ENCODE results near the gene SCN3A. TPM values are rescaled to one million over a fixed set of nuclear protein-coding genes. Genes with fewer than 3 reads are reported as not detected.

SCN3A gene
- total and polyA plus RNA-seq, 2 of the 13 experiments (the other 11 are each of a cell fraction or from before 2014, with no cell fraction given): not detected

GRCh38 chr2:165087933-165088901 lies 115.6 kb downstream of the SCN3A start (continued):
- TF ChIP-seq PRMT3 (CRISPR knock-in tag; IDR thresholded peaks at IDR 0.05; ENCODE audit: borderline replicate concordance, low read depth) (no peak), MTF2 (CRISPR knock-in tag; IDR thresholded peaks at IDR 0.05; ENCODE audit: borderline replicate concordance) (no peak), ISX (CRISPR knock-in tag; conservative IDR thresholded peaks at IDR 0.05) (no peak), ZNF569 (CRISPR knock-in tag; IDR thresholded peaks at IDR 0.05; ENCODE audit: borderline replicate concordance) (no peak), BHLHE40 (IDR thresholded peaks at IDR 0.05; ENCODE audit: low read length) (no peak), CREB1 (IDR thresholded peaks at IDR 0.05) (peak; percentile 67), CREB1 (CRISPR knock-in tag; IDR thresholded peaks at IDR 0.05) (no peak), U2AF1 (optimal IDR thresholded peaks at IDR 0.05; ENCODE audit: low read depth, low read length) (no peak), TAF15 (IDR thresholded peaks at IDR 0.05; ENCODE audit: low read depth, low read length, poor library complexity, severe bottlenecking) (no peak)
- TF ChIP-seq, protein P1, sequence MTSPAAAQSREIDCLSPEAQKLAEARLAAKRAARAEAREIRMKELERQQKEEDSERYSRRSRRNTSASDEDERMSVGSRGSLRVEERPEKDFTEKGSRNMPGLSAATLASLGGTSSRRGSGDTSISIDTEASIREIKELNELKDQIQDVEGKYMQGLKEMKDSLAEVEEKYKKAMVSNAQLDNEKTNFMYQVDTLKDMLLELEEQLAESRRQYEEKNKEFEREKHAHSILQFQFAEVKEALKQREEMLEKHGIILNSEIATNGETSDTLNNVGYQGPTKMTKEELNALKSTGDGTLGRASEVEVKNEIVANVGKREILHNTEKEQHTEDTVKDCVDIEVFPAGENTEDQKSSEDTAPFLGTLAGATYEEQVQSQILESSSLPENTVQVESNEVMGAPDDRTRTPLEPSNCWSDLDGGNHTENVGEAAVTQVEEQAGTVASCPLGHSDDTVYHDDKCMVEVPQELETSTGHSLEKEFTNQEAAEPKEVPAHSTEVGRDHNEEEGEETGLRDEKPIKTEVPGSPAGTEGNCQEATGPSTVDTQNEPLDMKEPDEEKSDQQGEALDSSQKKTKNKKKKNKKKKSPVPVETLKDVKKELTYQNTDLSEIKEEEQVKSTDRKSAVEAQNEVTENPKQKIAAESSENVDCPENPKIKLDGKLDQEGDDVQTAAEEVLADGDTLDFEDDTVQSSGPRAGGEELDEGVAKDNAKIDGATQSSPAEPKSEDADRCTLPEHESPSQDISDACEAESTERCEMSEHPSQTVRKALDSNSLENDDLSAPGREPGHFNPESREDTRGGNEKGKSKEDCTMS (CRISPR knock-in tag; conservative IDR thresholded peaks at IDR 0.05): no peak
- TF ChIP-seq, protein P2, sequence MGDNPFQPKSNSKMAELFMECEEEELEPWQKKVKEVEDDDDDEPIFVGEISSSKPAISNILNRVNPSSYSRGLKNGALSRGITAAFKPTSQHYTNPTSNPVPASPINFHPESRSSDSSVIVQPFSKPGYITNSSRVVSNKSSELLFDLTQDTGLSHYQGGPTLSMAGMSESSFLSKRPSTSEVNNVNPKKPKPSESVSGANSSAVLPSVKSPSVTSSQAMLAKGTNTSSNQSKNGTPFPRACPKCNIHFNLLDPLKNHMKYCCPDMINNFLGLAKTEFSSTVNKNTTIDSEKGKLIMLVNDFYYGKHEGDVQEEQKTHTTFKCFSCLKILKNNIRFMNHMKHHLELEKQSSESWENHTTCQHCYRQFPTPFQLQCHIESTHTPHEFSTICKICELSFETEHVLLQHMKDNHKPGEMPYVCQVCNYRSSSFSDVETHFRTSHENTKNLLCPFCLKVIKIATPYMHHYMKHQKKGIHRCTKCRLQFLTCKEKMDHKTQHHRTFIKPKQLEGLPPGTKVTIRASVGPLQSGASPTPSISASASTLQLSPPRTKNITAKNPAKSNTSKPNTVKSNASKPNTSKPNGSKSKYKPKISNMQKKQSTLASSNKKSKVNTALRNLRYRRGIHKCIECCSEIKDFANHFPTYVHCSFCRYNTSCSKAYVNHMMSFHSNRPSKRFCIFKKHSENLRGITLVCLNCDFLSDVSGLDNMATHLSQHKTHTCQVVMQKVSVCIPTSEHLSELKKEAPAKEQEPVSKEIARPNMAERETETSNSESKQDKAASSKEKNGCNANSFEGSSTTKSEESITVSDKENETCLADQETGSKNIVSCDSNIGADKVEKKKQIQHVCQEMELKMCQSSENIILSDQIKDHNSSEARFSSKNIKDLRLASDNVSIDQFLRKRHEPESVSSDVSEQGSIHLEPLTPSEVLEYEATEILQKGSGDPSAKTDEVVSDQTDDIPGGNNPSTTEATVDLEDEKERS (CRISPR knock-in tag; IDR thresholded peaks at IDR 0.05): no peak

All from HepG2 (cell line).